Measurements from ENCODE around the gene GPR141. TPM values are rescaled to one million over a fixed set of nuclear protein-coding genes. Genes with fewer than 3 reads are reported as not detected.

Gene GPR141
- total RNA-seq, 6 experiments from 2014 or later: not detected

GRCh38 chr7:37732888-37733287 is 49.3 kb downstream of the GPR141 start:
- no peak overlapping the region for H3K27ac Mint-ChIP-seq
- H3K4me3 Mint-ChIP-seq: no peak overlapping the region
- H3K27me3 Mint-ChIP-seq (ENCODE audit: insufficient read depth): peaks cover 1% of the 10 kb centered on the region; the same call in 1 of the 2 replicates
- TF ChIP-seq, protein P1, sequence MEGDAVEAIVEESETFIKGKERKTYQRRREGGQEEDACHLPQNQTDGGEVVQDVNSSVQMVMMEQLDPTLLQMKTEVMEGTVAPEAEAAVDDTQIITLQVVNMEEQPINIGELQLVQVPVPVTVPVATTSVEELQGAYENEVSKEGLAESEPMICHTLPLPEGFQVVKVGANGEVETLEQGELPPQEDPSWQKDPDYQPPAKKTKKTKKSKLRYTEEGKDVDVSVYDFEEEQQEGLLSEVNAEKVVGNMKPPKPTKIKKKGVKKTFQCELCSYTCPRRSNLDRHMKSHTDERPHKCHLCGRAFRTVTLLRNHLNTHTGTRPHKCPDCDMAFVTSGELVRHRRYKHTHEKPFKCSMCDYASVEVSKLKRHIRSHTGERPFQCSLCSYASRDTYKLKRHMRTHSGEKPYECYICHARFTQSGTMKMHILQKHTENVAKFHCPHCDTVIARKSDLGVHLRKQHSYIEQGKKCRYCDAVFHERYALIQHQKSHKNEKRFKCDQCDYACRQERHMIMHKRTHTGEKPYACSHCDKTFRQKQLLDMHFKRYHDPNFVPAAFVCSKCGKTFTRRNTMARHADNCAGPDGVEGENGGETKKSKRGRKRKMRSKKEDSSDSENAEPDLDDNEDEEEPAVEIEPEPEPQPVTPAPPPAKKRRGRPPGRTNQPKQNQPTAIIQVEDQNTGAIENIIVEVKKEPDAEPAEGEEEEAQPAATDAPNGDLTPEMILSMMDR (IDR thresholded peaks at IDR 0.05): no peak
- H3K9me3 Mint-ChIP-seq: peaks cover 50% of the 10 kb centered on the region
- no peaks in the 10 kb centered on the region for H3K4me1 Mint-ChIP-seq (ENCODE audit: low read depth)
- no peaks in the 10 kb centered on the region; the same call in 1 of the 2 replicates for H3K36me3 Mint-ChIP-seq (ENCODE audit: low read depth)
- DNase-seq: no peak

DNA sequence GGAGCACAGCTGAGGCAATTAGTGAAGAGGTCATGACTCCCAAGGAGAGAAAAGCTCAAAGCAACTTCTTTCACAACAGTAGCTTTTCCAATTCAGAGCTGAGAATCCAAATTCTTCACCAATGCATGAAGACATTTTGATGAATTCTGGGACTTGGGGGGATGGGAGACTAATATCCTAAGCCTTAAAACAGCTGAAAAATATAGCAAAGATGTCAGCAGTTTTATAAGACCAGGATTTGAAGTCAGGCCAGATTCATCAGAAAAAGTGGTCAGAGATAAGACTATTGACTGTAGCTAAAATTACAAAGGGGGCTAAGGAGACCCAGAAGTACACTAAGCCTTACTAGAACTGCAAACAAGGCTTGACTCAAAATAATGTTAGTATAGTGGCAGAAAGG is 51.6 kb downstream of the GPR141 start:
- TF ChIP-seq, protein P1 (IDR thresholded peaks at IDR 0.05): no peak
- peaks cover 41% of the 10 kb centered on the region for H3K9me3 Mint-ChIP-seq
- peaks cover 1% of the 10 kb centered on the region; the same call in 1 of the 2 replicates for H3K27me3 Mint-ChIP-seq (ENCODE audit: insufficient read depth)
- no peak overlapping the region for H3K27ac Mint-ChIP-seq
- no peaks in the 10 kb centered on the region for H3K4me1 Mint-ChIP-seq (ENCODE audit: low read depth)
- no peak overlapping the region for H3K4me3 Mint-ChIP-seq
- no peak for DNase-seq
- H3K36me3 Mint-ChIP-seq (ENCODE audit: low read depth): no peaks in the 10 kb centered on the region; the same call in 1 of the 2 replicates

DNA sequence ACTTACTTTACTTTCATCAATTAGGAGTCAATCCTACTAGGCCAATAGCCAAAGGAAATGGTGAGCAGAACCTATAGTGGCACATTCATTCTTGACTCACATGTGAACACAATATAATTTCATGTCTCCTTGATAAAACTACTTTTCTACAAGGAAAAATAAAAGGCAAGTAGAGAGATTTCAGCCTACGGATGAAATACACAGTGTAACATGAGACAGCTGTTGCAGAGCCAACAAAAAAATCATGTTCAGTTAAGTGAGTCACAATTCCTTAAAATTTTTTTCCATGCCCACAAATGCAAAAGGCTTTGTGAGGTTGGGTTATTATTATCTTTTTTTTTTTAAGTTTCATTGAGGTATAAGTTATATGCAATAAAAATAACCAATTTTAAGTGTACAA is 54.8 kb downstream of the GPR141 start:
- Mint-ChIP-seq H3K27me3 (ENCODE audit: insufficient read depth) (no peaks in the 10 kb centered on the region), H3K27ac (no peak overlapping the region), H3K36me3 (ENCODE audit: low read depth) (no peaks in the 10 kb centered on the region; the same call in 1 of the 2 replicates), H3K9me3 (peaks cover 25% of the 10 kb centered on the region), H3K4me1 (ENCODE audit: low read depth) (no peaks in the 10 kb centered on the region), H3K4me3 (no peak overlapping the region)
- TF ChIP-seq, protein P1 (IDR thresholded peaks at IDR 0.05): no peak
- no peak for DNase-seq

DNA sequence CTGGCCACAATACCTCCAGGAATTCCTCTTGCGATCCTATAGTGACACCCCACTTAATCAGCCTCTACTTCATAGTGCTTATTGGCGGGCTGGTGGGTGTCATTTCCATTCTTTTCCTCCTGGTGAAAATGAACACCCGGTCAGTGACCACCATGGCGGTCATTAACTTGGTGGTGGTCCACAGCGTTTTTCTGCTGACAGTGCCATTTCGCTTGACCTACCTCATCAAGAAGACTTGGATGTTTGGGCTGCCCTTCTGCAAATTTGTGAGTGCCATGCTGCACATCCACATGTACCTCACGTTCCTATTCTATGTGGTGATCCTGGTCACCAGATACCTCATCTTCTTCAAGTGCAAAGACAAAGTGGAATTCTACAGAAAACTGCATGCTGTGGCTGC is 56.8 kb downstream of the GPR141 start:
- H3K36me3 Mint-ChIP-seq (ENCODE audit: low read depth): no peaks in the 10 kb centered on the region
- H3K27me3 Mint-ChIP-seq (ENCODE audit: insufficient read depth): no peaks in the 10 kb centered on the region
- DNase-seq: no peak
- H3K4me1 Mint-ChIP-seq (ENCODE audit: low read depth): no peaks in the 10 kb centered on the region
- TF ChIP-seq, protein P1 (IDR thresholded peaks at IDR 0.05): no peak
- H3K9me3 Mint-ChIP-seq: peaks cover 21% of the 10 kb centered on the region
- no peak overlapping the region for H3K4me3 Mint-ChIP-seq
- no peak overlapping the region for H3K27ac Mint-ChIP-seq

DNA sequence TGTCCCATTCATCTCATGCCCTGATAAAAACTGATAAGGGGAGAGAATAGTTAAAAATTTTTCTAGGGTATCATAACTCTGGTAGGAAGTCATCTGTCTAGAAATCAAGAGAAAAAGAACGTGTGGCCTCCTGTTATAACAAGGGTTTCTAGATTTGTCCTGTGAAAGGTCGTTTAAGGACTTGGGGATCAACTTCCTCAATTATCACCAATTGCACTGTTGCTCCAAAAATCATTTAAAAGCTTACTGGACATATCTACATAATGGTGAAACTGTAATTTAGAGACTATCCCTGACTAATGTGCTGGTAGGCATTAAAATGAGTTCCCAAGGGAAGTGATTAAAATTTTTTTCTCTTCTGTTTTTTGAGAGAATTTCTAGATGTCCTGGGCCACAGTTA is 58.2 kb downstream of the GPR141 start:
- peaks cover 23% of the 10 kb centered on the region for H3K9me3 Mint-ChIP-seq
- no peaks in the 10 kb centered on the region for H3K27me3 Mint-ChIP-seq (ENCODE audit: insufficient read depth)
- DNase-seq: no peak
- H3K4me3 Mint-ChIP-seq: no peak overlapping the region
- H3K27ac Mint-ChIP-seq: no peak overlapping the region
- TF ChIP-seq, protein P1 (IDR thresholded peaks at IDR 0.05): no peak
- no peaks in the 10 kb centered on the region for H3K4me1 Mint-ChIP-seq (ENCODE audit: low read depth)
- no peaks in the 10 kb centered on the region for H3K36me3 Mint-ChIP-seq (ENCODE audit: low read depth)

DNA sequence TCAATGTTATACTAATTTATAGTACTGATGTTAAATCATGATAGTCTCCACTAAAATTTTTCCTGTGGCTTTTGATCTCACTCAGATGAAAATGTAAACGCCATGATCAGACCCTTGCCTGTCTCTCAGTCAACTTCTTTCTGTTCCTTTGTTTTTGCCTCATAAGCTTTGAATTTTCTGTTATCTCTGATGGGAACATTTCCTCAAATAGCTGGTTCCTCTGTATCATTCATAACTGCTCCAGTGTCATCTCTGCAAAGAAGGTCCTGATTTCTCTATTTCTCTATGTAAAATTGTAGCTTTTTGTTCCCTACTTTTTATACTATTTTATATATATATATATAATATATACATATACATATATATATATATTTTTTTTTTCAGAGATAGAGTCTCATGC is 67.5 kb downstream of the GPR141 start:
- Mint-ChIP-seq H3K27ac (no peak overlapping the region), H3K36me3 (ENCODE audit: low read depth) (peaks cover 6% of the 10 kb centered on the region), H3K27me3 (ENCODE audit: insufficient read depth) (no peaks in the 10 kb centered on the region), H3K4me3 (no peak overlapping the region), H3K9me3 (peaks cover 74% of the 10 kb centered on the region), H3K4me1 (ENCODE audit: low read depth) (no peaks in the 10 kb centered on the region)
- no peak for DNase-seq
- TF ChIP-seq, protein P1 (IDR thresholded peaks at IDR 0.05): no peak
